ENCODE measurements around the gene UNC5CL.
A peak's percentile ranks its signal among the peaks of the same experiment; 100 is the strongest.

Gene UNC5CL, protein sequence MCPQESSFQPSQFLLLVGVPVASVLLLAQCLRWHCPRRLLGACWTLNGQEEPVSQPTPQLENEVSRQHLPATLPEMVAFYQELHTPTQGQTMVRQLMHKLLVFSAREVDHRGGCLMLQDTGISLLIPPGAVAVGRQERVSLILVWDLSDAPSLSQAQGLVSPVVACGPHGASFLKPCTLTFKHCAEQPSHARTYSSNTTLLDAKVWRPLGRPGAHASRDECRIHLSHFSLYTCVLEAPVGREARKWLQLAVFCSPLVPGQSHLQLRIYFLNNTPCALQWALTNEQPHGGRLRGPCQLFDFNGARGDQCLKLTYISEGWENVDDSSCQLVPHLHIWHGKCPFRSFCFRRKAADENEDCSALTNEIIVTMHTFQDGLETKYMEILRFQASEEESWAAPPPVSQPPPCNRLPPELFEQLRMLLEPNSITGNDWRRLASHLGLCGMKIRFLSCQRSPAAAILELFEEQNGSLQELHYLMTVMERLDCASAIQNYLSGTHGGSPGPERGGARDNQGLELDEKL
- 6.5 to 10.6 (median 9.4) reads per million in 4 experiments for total RNA-seq

DNA sequence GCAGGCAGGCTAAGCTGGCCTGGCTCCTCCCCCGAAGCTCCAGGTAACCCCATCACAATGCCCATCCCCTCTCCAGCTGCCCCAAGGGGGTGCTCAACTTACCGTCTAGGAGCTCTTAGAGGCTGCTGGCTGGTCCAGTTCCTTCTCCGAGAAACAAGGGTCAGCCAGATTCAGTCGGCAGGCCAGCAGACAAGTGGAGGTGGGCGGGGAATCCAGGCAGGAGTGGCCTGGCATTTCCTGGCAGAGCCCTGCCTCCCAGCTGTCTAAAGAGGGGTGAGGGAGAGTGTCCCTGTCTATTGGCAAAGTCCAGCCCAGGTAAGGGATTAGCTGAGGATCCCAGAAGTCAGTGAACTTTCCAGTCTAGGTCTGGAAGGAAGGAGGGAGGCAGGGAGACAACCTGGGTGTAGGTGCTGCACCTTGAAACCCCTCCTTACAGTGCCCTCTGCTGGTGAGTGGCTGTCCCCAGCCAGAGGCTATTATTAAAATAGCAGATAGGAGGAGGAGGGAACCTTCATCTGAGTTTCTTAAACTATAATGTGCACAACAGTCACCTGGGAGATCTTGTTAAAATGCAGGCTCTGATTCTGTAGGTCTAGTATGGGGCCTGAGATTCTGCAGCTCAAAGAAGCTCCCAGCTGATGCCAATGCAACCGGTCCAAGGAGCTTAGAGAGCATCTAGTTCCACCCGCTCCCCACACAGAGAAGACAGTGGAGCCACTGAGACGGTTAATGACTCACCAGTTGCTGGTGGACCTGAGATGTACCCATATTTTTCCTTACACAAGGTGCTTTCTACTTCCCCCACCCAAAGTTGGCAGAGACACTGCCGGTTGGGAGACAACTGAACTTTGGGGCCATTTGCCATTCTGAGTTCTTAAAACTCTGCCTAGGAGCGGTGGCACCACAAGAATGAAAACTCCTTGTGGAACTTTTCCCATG lies at the start of gene UNC5CL:
UNC5CL (minus strand) TSS at position 162 of the 939 bp plus-strand sequence. CDS start 4,147 bp downstream, outside the sequence.
- DNase-seq = peak; percentile 20

DNA sequence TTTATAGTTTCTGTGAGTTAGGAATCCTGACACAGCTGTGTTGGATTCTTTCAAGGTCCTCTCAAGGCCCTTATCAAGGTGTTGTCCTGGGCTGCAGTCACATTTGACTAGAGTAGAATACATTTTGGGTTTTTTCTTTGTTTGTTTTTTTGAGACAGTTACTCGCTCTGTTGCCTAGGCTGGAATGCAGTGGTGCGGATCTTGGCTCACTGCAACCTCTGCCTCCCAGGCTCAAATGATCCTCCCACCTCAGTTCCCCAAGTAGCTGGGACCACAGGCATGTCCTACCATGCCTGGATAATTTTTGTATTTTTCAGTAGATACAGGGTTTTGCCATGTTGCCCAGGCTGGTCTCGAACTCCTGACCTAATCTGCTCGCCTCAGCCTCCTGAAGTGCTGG lies 49.4 kb upstream of the UNC5CL start:
- DNase-seq = no peak

DNA sequence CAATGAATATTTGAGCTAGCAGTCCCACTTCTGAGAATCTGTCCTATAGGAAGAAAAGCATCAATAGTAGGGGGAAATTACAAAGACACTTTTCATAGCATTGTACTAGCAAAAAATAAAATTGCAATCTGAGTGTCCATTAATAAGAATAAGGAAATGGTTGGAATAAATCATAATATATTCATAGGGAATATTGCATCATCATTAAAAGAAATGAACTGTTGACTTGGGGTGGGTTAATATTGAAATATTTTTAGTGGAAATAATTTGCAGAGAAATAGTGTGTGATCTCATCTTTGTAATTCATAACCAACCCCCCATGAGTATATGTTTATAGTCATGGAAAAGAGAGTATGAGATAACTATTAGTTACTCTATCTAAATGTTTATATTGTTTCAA lies 46.2 kb upstream of the UNC5CL start:
- no peak for DNase-seq

DNA sequence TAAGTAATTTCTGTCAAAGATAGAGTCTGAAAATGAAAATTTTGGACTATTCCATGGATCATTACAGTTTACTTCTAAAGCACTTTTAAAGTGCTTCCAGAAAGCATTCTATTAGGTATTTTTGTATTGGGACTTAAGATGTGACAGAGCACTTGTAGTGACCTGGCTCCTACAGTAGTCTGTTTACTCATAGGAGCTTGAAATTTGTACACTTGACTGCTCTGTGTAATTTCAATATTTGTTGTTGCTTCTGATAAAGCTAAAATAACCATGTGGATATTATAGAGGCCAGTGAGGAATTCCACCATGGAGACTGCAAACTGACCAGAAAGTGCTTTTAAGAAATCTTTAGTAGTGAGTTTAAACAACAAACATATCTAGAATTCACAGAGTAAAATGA lies 44.1 kb upstream of the UNC5CL start:
- DNase-seq = no peak

DNA sequence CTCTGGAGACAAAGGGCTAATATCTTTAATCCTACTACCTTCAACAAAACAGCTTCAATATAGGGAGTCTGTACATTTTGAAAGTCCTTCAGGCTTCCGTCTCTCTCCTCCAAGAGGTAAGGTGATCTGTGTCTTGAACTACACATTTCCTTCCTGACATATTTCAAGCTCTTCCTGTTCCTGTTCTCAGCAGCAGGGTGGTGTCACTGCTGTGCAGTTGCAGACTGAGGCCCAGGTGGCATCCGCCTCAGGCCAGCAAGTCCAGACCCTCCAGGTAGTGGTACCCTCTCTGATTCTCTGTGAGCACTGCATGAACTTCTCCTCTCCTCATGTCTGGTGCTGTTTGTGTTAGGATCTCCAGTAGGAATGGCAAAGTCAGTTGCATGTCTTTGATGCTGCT lies 41.6 kb upstream of the UNC5CL start:
- DNase-seq = no peak

DNA sequence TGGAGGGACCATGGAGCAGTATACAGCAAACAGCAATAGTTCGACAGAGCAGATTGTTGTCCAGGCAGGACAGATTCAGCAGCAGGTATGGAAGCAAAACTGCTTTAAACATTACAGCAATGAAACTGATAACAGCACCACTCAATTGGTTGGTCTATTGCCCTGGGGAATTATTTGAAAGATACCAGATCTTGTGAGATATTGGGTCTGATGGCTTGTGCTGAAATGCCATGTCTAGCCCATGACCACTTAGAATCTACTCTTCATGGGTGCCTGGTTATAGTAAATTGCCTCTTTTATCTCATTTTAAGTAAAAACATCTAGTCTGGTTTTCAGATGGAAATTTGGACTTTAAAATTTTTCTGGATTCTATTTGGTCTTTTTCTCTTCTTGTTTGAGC lies 40.1 kb upstream of the UNC5CL start:
- DNase-seq = no peak

DNA sequence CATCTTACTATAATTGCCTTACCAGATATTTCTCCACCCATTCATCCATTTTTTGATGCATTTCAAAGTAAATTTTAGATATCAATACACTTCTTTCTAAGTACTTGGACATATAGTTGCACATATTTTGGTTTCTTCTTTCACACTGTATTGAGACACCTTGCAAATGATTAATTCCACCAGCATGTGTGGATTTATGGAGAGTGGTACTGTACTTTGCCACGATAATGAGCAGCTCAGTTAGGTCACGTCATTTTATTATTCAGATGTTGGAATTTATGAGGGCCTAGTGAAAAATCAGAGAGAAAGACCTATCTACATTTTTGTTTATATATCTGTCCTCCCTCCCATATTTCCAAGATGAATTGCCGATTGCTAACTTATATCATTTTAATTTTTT lies 39.1 kb upstream of the UNC5CL start:
- DNase-seq = no peak

DNA sequence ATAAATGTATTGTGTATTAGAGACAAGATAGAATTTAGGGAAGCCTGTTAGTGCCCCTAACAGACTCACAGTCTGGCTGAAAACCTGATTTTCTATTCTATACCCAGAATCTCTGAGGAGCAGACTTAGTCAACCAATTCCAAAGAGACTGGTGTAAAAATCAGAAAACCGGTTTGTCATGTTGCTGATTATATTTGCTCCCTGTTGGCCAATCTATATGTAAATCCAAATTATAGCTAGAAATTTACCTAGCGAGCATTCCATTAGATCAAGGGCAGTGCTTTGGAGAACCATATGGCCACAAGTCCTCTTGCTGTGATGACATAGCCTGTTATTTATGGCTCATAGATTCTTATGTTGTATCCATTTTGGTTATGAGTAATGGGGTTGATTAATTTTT lies 38.5 kb upstream of the UNC5CL start:
- DNase-seq = no peak

DNA sequence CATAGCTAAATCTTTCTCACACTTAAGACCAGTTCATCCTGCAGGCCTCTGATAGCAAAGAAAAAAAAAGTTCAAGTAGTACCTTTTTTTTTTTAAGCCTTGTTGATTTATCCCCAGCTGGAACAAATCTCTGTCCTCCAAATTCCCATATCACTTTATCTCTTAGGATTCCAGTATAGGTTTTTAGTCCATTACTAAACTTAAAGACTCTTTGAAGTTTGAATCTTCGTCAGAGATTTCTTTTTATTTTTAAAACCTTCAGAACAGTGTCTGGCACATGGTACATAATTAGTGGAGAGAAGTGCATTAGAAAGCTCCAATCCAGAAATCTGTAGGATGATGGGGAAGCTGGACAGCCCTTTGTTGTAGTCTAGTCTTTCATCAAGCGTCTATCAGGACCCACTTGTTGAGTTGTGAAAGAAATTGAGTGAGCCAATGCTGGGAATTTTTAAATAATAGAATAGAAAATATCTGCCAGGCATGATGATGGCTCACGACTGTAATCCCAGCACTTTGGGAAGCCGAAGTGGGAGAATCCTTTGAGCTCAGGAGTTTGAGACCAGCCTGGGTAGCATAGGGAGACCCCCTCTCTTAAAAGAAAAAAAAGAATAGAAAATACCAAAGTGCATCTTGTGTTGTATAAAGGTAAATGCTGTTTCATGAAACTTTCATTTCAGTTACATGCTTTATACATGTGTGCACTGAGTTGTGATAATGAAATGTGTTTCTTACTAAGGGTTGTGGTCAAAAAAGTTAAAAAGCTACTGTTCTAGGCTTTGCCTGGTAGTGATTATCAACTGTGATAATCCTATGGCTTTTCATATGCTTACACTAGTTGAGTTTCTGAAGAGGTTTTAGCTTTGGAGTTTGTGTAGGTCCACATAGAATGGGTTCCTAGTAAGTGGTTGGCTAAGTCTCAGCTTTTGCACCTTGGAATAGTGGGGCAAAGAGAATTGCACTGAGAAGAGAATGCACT lies 36.9 kb upstream of the UNC5CL start:
- no peak for DNase-seq

DNA sequence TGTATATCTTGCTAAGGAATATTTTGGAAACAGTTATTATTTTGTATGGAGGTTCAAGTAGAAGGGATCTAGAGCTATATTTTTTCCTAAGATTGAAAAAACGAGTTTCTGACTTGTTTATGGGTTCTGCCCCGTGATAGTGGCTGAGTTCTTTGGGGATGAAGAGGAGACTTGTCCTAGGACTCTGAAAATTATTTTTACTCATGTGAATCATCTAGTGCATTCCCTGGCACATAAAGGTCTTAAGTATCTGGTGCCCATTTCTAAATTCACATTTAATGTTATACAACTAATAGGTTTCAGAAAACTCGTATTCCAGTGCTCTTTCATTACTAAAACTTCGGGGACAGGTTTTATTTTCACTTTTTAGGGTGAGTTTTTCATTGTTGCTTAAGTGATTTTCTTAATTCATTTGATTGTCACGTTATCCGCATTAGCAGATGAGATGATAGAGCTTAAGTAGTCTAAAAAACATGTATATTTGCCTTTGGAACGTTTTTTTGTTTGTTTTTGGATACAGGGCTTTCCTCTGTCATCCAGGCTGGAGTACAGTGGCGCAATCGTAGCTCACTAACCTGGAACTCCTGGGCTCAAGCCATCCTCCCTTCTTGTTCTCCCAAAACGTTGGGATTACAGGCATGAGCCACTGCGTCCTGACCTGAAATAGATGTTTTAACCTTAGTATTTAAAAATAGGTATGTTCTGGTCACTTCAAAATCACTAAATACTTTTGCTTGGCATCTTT lies 35.8 kb upstream of the UNC5CL start:
- no peak for DNase-seq

DNA sequence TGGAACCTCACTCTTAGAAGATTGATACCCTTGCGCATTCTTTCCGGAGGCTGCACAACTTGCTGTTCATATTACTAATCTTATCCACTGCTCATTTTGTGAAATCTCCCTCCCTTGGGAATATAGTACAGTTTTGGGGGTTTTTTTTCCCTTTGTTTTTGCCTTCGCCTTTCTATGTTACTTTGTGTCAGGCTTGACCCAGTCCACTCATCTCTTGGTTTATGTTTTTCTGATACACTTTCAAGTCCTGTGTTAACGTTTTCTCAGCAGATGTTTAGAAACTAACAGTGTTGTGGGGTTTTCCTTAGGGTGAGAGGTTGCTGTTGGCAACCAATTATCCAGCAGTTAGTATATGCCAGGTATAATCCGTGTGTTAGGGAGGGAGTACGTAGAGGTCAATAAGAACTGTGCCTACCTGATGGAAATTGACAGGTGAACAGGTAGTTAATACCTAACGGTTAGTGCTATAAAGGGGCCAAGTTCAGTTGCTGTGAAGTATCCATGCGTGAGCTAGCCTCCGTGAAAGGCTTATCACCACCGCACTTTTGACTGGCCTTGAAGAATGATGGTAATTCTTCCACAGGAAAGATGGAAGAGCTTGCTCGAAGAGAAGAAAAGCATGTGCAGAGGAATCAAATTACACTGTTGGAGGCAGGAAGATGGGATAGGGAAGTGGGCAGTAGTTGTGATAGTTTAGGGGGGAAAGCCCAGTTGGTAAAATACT lies 35.1 kb upstream of the UNC5CL start:
- DNase-seq = no peak

DNA sequence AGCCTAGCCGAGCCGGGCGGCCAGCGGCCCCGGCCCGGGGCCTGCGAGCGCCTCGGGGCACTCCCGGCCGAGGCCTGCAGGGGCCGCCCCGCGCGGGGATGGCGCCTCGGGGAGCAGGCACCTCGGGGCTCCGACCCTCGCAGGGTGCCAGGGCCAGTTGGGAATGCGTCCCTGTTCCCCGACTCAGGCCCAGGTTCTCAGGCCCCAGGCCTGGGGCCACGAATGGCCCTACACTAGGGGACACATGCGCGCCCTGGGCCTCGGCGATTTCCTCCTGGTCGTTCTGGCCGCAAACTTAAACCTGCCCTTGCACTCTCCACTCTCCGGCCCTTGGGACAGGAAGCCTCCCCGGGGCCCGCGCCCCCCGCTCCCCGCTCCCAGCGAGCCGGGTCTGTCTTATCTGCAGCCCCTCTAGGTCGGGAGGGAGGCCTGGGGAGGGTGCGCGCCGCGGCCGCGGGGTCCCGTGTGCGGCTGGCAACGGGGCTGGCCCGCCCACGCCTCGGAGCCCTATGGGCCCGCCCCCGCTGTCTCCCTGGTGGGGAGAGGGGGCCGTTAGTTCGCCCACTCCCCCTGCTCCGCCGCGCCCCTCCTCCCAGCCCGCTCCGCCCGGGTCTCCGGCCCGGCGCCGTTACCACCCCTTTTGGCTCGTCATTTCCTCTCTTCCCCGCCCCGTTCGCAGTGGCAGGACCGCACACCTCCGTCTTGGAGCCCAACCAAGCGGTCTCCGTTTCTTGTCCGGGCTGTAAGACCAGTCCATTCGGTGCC lies 34.4 kb upstream of the UNC5CL start:
- DNase-seq = peak; percentile 70

DNA sequence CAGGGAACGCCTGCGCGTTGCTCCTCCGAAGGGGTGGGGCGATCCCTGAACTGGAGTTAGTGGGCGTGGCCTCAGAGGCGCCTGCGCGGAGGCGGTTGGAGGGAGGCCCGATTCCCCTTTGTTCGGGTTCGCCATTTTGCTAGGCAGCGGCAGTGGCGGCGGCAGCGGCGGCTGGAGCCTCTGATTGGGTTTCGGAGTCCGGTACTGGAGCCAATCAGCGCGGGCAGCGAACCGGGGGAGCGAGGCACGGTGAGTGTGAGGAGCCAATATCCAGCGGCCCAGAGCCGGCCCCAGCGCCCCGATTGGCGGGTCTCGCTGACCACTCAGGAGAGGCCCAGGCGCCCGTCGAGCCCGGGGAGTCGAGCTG lies 33.8 kb upstream of the UNC5CL start, which contains the start of gene NFYA:
NFYA (plus strand) TSS at position 139 of the 367 bp plus-strand sequence. CDS start 6,116 bp downstream, outside the sequence.
- DNase-seq = peak; percentile 100

DNA sequence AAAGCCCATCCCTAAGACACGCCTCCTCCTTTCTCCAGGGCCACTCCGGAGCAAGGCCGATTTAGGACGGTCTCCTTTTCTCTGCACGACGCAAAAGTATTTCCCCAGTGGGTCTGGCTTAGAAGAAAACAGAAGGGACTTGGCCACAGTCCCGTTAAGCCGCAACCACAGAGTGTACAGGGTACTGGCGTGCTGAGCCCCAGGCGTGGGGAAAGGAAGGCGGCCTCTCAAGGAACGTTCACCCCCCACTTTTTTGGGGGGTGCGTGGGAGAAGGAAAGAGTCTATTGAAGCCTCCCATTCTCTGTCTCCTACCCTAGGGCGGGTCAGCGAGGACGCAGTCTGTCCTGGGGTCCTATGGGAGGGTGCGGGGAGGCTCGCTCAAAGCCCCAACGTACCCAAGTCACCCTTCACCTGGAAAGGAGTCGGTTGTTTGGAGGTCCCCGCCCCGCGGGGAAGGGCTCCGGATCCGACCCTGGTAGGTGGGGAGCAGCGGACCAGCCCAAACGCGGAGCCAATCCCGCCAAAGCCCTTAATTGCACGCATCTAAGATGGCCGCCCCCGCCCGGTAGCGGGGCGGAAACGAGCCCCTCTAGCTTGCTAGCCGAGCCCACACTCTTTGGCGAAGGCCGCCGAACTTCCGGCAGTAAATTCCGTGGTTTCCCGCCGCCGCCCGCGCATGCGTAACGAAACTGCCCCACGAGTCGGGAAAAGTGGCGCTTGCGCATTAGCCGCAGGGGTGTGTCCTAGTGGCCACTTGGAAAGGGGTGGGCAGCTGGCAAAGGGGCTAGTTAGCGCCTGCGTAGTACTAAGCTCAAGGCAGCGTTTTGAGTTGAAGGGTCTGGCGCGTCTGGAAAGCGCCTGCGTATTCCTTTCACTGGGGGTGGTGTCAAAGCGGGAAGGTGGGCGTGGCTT lies 33.2 kb upstream of the UNC5CL start, which contains the start of gene OARD1:
OARD1 (minus strand) TSS at position 434 of the 913 bp plus-strand sequence. CDS start 722 bp downstream, outside the sequence.
- peak; percentile 100 for DNase-seq

DNA sequence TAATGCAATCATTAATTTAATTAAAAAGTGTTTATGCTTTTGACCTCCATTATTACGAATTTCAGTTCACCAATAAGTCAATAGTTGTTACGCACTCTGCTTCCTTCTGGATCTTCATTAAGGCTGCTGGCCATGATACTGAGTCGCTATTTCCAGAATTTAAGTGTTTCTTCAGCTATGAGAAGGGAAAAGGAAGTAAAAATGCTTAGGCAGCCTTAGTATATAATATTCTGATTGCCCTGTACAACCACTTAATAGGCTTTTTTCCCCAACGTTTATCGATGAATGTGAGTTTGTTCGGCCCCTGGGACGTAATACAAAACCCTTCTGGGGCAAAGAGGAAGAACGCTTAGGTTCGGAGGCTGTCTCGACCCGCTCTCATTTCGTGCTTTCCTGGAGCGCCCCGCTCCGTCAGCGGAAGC lies 32.5 kb upstream of the UNC5CL start:
- no peak for DNase-seq

DNA sequence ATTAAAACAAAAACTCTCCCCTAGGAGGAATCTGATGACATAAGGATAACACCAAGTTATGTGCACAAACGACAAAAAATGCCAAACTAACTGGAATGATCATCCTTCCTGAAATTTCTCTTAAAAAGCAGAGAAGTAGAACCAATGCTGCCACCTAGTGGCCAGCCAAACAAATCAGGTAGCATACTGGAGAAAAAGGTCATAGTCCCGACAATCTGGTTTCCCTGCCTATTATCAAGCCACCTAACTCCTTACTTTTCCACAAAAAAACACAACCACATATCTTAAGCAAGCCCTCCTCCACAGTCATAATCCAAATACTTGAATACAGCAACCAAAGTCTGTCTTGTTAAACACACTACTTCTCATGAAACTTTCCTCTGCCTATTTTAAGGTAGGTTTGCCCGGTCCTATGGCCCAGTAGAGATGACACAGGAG lies 27.9 kb upstream of the UNC5CL start:
- DNase-seq = peak; percentile 58

DNA sequence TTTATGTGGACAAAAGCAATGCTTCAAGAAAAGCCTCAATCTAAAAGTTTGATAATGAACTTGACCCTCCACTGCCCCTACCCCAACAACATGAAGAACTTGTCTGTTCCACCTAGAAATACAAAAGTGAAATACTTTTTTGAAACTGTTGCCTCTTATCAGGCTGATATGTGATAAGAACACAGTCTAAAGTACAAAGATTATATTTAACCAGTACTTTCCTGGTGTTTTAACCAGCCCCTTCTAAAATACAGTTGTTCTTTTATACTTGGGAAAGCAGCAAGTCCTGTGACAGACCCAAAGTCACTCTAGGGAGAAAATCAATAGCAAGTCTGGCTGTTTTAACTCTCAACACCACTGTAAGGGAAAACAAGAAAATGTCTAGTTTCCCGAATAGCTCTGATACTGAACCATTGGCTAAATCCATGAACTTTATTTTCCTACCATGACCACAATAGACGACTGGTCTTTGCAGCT lies 26.6 kb upstream of the UNC5CL start:
- DNase-seq = no peak

DNA sequence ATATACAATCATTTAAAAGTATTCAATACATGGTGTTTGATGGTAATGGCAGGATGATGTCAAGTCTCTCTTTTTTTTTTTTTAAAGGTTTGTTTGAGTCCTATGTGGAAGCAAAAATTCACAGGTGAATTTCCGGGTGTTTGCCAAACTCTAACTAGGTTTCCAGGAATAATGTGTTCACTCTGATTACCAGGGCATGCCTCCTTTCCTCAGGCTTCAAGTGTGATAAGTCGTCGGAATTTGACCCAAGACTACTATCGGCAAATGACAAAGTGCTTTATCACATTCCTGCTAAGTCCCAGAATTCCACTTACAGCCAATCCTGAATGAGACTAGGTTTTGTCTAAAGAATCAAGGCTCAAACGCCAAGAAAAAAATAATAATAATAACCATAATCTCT lies 25.8 kb upstream of the UNC5CL start:
- DNase-seq = no peak

Measured in effector CD8-positive, alpha-beta T cell (primary cell).